GM21737 (cell line): ENCODE measurements around the gene ADAP1.
"Not testable (repeated sequence)": the region's sequence is repeated elsewhere in the genome, so short reads cannot be mapped to it uniquely, and the experiment has no call there.

Experiments
- ATAC-seq: cut with Tn5 transposase; IDR thresholded peaks from one replicate; pipeline ENCODE4 v1.9.1; 2021; ENCODE audit warnings: mild to moderate bottlenecking, moderate library complexity; ENCODE audit not compliant: unreplicated experiment

The ADAP1 gene

GRCh38 chr7:943793-944192 lies 10.7 kb downstream of the ADAP1 start:
- not testable (repeated sequence) for ATAC-seq

GRCh38 chr7:940599-941408 lies 13.7 kb downstream of the ADAP1 start:
- no peak for ATAC-seq

GRCh38 chr7:939843-940242 lies 14.6 kb downstream of the ADAP1 start:
- ATAC-seq = no peak

DNA sequence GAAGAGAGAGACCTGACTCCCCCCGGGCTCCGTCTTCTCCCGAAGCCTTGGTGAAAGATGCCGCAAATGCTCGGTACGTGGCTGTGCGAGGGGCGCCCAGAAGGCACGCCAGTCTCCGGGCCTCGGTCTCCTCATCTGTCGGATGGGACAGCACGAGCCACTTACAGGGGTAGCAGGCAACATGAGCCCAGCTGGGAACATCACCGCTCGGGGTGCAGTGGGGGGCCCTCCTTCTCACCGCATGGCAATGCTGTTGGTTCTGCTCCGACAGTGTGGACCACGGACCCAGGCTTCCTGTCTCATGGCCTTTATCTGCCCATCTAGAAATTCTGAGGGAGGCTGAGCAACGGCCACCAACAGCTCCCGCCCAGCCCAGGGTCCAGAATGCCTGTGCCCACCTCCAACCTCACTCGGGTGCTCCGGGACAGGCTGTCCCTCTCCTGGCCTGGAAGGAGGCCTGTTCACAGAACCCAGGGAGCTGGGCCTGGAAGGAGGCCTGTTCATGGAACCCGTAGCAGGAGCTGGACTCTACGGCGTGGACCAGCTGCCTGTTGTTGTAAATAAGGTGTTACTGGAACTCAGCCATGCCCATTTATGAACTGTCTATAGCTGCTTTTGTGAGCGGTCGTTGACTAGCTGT lies 15.8 kb downstream of the ADAP1 start:
- no peak for ATAC-seq

- no peak for ATAC-seq
Measured at GRCh38 chr7:937856-938484, 16.5 kb downstream of the ADAP1 start.

GRCh38 chr7:936386-937054 lies 18.0 kb downstream of the ADAP1 start:
- ATAC-seq = peak; percentile 58

DNA sequence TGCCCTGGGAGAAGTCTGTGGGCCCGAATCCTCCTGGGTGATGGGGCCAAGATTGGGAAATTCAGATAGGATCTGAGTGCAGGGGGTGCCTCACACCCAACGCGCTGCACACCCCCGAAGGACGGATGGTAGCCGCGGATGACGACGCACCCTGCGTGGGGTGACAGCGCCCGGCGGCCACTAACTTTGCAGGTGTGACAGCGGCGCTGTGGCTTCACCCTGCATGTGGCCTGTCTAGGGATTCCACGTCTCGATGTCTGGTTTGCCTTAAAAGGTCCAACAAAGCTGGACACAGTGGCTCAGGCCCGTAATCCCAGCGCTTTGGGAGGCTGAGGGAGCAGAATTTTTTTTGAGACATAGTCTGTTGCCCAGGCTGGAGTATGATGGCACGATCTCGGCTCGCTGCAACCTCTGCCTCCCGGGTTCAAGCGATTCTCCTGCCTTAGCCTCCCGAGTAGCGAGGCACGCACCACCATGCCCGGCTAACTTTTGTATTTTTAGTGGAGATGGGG lies 18.6 kb downstream of the ADAP1 start:
- ATAC-seq = no peak

DNA sequence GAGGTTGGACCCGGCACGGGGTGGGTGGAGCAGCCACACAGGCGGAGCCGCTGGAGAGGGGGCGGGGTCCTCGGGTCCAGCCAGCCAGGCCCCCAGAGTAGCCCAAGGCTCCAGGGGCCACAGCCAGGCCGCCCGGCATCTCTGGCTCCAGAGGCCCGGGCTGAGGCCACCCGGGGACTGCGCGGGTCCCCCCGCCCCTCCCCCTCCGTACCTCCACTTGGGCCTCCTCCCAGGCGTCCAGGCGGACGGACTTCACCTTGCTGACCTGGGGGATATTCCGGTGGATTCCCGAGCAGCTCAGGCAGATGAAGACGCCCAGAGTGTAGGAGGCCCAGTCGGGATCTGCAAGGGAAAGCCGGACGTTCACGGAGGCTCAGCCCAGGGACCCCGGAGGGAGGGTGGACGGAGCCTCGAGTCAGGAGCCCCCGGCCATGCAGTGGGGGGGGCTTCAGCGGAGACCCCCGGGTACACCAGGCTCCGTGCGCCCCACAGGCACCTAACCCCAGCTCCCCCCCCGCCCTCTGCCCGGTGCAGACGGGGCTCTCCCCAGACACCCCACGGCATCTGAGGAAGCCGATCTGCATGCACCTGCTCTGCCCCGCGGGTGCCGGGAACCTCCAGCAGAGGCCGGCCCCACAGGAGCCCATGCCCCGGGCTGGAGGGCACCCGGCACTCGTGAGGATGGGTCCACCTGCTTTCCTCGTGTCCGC lies 19.2 kb downstream of the ADAP1 start:
- no peak for ATAC-seq

- ATAC-seq = no peak
Measured at GRCh38 chr7:934469-935163, 19.9 kb downstream of the ADAP1 start.

DNA sequence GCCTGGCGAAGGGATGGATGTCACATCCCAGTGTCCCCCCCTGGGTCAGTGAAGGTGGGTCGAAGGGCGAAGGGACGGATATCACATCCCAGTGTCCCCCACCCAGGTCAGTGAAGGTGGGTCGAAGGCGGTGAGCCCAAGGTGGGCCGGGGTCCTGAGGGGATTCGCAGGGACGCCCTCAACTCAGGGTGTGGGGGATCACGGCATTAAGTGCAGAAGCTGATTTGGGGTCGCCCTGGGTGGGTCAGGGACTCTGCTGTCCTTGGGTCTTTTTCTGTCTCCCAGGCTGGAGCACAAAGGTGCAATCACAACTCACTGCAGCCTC lies 21.9 kb downstream of the ADAP1 start:
- no peak for ATAC-seq

DNA sequence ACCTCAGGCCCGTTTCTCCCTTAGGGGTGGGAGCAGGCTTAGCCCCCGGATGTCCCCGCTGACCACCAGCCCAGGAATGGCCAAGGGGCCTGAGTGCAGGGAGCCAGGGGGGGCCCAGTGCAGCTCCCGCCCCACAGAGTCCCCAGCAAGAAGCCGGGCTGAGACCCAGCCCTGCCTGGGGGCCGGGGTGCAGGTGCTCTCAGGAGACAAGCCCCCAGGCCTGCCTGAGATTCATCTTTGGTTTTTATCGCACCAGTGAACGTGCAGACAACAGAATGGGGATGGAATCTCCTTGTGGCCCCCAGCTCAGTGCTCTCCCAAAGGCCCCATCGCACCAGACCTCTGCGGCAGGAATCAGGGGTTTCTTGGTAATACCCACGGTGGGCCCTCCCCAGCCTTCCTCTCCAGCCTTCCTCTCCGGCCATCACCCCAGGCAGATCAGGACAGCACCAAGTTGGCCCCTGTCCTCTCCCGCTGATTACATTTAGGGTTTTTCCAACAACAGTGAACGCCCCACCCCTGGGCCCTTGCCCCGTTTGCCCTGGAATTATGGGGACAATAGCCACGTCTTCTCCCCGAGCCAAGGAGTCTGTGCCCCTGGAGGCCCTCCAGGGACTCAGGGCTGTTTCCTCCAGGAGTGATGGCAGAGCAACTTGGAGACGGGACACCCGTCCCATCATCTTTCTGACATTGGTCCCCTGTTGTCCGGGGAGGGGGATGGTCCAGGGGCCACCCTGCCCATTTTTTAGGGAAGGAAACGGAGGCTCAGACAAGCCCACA lies 22.4 kb downstream of the ADAP1 start:
- no peak for ATAC-seq

DNA sequence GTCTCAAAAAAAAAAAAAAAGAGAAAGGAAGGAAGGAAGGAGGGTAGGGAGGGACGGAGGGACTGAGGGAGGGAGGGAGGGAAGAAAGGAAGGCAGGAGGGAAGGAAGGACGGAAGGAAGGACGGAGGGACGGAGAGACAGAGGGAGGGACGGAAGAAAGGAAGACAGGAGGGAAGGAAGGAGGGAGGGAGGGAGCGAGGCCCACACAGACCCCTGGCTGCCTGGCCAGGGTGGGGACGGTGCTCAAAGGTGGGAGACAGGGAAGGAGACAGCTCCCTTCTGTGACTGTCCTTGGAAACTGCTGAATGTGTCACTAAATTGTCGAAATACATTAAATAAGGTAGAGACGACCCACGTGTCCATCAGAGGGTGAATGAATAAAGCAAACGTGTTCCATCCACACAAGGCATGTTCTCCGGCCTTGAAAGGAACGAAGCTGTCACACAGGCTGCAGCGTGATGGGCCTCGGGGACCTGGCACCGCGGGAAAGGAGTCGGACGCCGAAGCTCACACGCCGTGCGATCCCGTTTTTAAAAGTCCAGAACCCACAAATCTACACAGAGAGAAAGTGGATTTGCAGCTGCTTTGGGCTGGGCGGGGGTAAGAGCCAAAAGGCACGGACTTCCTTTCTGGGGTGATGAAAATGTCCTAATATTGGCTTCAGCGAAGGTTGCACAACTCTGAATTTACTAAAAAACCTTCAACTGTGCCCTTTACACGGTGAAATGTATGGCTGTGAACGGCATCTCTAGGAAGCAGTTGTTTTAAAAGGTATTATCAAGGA lies 23.3 kb downstream of the ADAP1 start:
- ATAC-seq = no peak

- ATAC-seq = no peak
Measured at GRCh38 chr7:929311-929711, 25.2 kb downstream of the ADAP1 start.

GRCh38 chr7:927031-927671 lies 27.3 kb downstream of the ADAP1 start:
- no peak for ATAC-seq

- no peak for ATAC-seq
Measured at GRCh38 chr7:926061-927030, 28.1 kb downstream of the ADAP1 start.

DNA sequence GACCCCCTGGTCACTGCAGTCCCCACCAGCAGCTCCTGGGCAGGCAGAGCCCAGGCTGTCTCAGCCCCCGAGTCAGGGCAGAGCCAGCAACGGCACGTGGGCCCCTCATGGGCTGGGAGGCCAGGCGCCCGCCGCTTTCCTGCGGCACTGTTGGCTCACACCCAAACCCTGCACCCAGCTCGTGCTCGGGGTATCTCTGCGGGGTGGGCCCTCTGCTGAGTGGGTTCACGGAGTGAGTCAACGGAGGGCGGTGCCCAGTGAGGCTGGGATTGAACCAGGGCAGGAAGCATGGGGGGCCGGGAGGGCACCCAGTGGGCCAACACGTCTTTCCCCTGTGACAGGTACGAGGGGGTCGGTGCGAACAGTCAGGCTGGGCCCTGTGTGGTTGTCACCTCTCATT lies 28.9 kb downstream of the ADAP1 start:
- ATAC-seq = no peak
